NAMALWA (cell line): ENCODE measurements around the gene TRIML2.
"Not testable (repeated sequence)": the region's sequence is repeated elsewhere in the genome, so short reads cannot be mapped to it uniquely, and the experiment has no call there.

Source experiments
- DNase-seq: peaks from one replicate; pipeline ENCODE4 v3.0.0-alpha.2; 2015; ENCODE audit warnings: low spot score

TRIML2 gene

GRCh38 chr4:188106454-188106853 is 2.9 kb downstream of the TRIML2 start:
- no peak for DNase-seq

- no peak for DNase-seq
Observed at GRCh38 chr4:188092824-188093223, 16.6 kb downstream of the TRIML2 start.

GRCh38 chr4:188086858-188087257 is 22.5 kb downstream of the TRIML2 start:
- no peak for DNase-seq

GRCh38 chr4:188082796-188083195 is 26.6 kb downstream of the TRIML2 start:
- no peak for DNase-seq

GRCh38 chr4:188078116-188078515 is 31.3 kb downstream of the TRIML2 start:
- no peak for DNase-seq

- no peak for DNase-seq
Observed at GRCh38 chr4:188076169-188076568, 33.2 kb downstream of the TRIML2 start.

- no peak for DNase-seq
Observed at GRCh38 chr4:188061083-188061482, 48.3 kb downstream of the TRIML2 start.

GRCh38 chr4:188053302-188053701 is 56.1 kb downstream of the TRIML2 start:
- no peak for DNase-seq

- DNase-seq = no peak
Observed at GRCh38 chr4:188046657-188047056, 62.7 kb downstream of the TRIML2 start.

- DNase-seq = not testable (repeated sequence)
Observed at GRCh38 chr4:188045461-188045860, 63.9 kb downstream of the TRIML2 start.

- DNase-seq = no peak
Observed at GRCh38 chr4:188043154-188043553, 66.2 kb downstream of the TRIML2 start.

GRCh38 chr4:188042191-188042590 is 67.2 kb downstream of the TRIML2 start:
- no peak for DNase-seq

GRCh38 chr4:188041721-188042120 is 67.7 kb downstream of the TRIML2 start:
- no peak for DNase-seq
